HG03442 (cell line): ENCODE measurements around the gene GALE.
"Not testable (repeated sequence)": the region's sequence is repeated elsewhere in the genome, so short reads cannot be mapped to it uniquely, and the experiment has no call there.

Experiments
- ATAC-seq: cut with Tn5 transposase; IDR thresholded peaks from one replicate; pipeline ENCODE4 v1.9.1; 2021; ENCODE audit warnings: mild to moderate bottlenecking, moderate library complexity; ENCODE audit not compliant: unreplicated experiment

Gene GALE

DNA sequence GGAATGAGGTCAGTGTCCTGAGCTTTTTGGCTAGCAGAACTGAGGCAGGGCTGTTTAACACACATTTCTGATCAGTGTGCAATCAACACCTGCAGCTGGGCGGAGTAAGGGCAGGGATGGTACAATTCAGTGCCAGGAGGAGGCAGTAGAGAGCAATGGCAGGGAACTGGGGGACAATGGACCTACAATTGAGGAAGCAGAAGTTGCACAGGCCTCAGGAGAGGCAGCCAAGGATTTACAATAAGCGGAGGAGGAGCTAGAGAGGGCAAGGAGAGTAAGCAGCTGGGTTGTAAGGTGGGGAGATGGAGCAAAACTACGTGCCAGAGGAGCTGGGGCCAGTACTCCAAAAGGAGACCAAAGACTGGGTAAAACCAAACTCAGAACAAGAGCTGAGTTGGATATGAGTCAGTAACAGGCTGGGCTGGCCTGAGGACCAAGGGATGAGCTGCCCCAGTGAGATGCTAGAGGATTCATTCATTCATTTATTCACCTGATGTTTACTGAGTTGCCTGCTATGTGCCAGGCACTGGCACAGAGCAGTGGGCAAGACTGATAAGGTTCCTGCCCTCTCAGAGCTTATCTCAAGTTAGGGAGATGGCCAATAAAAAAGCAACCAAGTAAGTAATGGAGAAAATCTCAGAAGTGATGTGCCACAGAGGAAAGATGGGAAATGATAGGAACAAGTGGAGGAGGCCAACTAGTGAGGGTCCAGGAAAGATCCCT is 10.4 kb upstream of the GALE start:
- ATAC-seq: no peak

DNA sequence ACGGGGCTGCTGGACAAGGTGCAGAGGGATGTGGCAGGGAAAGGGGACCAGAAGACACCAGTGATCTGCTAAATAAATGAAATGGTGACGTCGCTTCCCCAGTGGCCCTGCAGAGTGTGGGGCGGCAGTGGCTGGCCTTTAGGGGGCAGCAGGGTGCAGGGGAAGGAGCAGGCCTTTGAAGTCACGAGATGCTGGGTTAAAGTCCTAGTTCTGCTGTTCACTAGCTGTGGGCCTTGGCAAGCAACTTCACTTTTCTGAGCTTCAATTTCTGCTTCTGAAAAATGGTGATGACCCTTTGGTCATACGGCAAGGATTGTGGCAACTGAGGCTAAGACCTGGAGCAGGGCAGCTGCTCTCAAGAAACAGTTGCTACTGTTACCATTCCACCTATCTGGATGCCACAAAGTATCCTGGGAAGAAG is 9.2 kb upstream of the GALE start:
- ATAC-seq: peak; percentile 63

DNA sequence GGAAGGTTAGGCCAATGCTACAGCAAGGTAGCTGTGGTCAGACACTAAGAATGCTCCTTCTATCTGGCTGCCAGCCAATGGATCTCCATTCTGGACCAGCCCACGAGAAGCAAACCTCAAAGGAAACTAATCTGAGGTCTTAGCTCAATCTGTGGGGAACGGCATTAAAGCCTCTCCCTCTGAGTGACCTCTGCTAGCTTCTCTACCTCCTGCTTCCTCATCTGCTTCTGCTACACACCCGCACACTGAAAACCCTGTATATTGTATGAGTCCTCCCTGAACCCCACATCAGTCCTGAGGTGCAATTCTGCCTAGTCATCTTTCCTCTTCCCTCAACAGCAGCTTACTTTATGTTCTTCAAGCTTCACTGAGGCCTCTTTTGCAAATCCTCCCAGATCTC is 6.9 kb upstream of the GALE start:
- no peak for ATAC-seq

DNA sequence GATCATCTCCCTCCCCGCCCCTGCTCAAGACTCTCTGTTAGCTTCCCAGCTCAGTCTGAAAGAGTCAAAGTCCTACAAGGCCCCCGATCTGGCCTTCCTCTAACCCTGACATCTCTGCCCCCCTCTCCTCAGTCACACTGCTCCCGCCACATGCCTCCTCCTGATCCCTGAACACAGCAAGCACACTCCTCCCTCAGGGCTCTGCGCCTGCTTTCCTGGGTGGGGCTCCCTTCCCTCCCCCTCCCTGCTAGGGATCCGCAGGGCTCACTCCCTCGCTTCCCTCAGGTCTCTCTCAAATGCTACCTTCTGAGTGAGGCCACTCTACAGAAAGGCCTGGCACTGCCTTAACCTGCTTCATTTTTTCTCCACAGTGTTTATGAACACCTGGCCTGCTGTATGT is 5.7 kb upstream of the GALE start:
- ATAC-seq: no peak

DNA sequence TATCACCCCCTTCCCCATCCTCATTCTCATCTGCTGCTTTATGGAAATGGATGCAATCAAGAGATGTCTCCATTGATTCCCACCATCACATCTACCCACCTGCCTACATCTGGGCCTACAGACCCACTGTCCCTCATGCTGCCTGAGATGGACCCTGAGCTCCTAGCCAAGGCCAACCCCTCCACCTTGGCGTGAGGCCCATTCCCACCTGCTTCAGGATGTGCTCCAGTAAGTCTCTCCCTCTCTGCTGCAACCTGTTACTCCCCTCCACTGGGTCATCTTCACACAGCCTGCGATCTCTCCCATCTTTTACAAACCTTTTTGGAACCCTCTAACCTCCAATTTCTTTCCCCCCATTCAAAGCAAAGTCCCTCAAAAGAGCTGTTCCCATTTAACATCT is 4.5 kb upstream of the GALE start:
- ATAC-seq: no peak

DNA sequence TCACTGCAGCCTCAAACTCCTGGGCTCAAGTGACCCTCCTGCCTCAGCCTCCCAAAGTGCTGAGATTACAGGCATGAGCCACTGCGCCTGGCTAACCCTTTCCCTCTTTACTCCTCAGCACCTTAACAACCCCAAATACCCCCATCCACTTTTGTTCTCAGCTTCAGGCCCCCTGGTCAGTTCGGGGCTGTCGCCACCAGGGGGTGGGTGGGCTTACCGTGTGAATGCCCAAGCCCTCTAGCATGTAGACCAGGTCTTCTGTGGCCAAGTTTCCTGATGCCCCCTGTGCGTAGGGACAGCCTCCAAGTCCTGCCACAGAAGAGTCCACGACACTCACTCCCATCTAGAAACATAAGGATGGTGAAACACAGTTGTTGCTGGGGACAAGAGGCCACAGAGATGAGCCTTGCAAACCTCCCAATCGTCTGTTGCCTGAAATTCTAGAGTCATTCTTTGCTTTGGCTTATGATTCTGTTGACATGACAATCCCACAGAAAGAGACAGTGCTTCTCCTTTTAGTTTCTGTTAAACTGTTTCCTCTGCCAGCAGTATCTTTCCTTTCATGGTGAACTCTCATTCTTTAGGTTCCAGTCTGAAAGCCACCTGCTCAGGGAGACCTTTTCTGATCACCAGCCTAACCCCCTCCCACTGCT is 3.8 kb upstream of the GALE start:
- ATAC-seq: no peak

DNA sequence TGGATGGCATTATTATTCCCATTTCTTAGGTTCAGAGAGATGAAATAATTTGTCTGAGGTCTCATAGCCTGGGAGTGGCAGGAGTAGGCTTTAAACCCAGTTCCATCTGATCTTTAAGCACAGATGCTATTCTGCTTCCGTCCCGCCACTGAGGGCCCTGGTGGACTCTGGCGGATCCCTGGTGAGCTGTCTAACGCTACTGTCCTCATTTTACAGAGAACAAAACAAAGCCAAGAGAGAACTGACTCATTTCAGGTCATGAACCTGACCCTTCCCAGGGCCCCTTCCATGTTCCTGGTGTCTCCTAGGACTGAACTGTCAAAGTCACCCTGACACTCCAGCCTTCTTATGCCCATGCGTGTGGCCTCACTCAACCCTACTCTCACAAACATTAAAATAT is 3.1 kb upstream of the GALE start:
- ATAC-seq: no peak

DNA sequence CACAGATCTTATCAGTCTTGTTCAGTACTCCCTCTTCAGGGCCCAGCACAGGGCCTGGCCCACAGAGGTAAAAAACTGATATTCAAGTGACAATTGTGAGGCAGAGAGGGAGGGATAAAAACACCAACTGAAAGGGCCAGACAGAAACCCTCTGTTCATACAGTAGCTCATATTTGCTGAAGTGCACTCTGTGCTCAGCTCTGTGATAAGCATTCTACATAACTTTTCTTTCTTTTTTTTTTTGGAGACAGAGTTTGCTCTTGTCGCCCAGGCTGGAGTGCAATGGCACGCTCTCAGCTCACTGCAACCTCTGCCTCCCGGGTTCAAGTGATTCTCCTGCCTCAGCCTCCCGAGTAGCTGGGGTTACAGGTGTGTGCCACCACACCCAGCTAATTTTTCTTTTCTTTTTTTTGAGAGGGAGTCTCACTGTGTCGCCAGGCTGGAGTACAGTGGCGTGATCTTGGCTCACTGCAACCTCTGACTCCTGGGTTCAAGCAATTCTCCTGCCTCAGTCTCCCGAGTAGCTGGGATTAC is 2.3 kb upstream of the GALE start:
- ATAC-seq: not testable (repeated sequence)

DNA sequence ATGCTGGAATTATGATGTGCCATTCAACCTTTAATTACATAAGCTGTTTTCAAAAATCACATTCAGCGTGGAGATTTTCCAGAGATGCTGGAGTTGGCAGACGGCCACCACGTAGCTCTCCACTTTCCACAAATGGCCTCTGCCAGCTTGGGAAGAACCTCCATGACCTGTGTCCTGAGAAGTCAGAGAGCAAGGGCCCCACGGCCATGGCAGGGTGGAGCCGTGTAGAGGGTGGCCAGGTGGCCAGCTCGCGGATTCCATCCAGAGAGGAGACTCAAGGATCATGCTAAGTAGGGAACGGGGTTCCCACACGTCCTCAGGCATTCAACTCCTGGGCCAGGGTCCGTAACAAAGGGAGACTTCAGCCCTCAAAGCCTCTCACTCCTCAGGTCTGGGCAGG is 1.3 kb upstream of the GALE start:
- ATAC-seq: no peak

DNA sequence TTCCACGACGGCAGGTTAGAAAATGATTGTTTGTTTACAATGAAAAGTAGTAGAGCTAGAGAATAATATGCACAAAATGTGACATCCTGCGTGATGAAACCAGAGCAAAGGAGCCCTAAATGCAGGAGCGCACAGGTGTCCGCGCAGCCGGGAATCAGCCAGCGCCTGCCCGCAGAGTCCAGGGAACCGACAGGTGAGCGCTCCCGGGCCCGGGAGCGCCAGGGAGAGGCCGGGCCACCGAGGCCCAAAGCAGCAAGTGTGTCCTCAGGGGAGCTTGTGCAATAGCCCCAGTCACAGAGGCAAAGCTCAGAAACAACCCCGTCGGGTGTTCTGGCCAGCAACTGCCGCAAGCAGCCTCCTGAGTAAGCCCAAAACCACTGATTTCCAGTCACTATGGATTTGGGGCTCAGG is 789 bp upstream of the GALE start:
- no peak for ATAC-seq

DNA sequence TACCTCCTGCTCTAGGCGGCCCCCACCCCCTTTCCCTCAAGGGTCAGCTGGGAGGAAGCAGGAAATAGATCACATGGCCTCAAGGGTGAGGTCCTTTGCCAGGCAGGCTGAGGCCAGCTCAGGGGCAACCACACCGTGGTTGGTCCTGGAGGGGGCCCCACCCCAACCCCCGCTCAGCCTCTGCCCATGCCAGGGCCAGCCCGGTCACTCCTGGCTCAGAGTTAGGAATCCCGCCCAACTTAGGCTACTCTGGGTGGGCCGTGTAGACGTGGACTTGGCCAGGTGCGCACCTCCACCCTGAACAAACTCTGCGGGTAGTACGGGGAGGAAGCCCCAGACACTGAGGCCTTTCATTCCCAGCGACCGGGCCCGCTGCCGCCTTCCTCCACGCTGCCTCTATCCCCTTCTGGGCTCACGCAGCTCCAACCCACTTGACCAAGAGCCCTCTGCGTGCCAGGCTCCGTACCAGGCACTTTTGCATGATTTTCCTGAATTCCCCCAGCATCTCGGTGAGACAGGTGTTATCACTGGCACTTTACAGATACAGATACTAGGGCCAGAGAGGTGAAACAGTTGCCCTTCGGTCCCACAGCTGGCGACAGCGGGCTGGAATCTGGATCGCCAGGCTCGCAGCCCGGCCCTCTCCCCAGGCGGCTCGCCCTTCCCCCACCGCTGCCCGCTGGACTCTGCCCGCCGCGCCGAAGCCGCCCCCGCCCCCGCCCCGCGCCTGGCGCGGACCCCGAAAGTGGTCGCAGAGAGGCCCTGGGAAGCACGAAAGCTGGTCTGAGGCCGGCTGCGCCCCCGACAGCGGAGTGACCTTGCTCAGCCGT is 769 bp downstream of the GALE start:
- peak; percentile 7 for ATAC-seq

DNA sequence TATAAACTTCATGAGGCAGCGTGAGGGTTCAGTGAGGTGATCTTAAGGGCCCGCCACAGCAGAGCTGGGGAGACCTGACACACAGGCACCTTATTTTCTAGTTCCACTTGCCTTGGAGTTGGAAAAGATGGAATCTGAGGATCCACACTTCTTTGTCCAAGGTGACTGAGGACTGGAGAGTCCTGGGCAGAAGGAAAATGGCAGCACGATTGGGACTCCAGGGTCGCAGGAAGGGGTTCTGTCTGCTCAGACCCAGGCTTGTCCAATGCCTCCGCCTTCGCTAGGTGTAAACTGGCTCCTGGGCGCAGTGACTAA is 1.3 kb downstream of the GALE start:
- no peak for ATAC-seq

DNA sequence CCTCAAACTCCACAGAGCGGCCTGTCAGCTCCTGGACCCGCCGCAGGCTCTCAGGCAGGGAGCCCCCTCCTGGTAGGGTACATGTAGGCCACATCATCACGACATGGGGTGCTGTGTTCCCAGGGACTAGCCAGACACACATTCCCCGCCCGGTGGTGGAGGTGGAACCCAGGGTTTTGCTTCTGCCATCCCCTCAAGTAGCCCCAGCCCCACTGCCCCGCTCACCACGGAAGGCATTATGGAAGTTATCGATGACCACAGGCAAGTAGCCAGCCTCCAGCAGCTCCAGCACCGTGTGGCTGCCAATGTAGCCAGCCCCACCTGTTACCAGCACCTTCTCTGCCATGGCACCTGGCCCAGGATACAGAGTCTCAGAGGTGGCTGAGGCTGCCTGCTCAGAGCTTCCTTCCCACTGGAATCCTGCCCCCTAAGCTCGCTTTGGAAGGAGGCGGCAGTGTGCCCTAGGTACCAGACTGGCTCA is 1.9 kb downstream of the GALE start:
- ATAC-seq: no peak

DNA sequence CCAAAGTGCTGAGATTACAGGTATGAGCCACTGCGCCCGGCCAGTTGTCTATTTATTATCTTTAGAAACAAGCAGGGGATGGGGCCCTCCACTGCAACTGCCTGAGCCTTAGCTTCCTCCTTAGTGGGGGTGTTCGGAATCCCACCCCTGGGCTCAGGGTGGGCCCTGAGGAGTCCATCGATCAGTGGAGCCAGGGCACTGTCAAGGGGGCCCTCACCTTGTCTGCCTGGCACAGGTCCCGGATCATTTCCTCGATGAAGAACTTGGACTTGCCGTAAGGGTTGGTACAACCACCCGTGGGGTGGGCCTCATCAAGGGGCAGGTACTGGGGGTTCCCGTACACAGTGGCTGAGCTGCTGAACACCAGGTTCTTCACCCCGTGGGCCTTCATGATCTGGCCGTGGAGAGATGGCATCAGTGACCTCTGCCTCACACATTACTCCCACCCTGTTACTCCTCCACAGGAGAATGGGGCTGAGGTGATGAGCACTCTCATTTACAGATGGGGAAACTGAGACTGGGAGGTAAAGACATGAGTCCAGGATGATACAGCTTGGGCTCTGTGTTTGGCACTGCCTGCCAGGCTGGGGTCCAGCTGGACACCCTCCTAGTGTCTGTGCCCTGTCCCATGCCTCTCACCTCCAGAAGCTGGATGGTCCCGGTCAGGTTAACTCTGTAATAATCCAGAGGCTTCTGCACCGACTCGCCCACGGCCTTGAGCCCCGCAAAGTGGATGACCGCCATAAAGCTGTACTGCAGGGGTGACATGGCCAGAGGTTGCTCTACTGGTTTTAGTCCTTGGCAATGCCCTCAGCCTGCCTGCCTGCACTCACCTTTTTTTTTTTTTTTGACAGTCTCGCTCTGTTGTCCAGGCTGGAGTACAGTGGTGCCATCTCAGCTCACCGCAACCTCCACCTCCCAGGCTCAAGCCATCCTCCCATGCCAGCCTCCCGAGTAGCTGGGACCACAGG is 2.8 kb downstream of the GALE start:
- no peak for ATAC-seq

DNA sequence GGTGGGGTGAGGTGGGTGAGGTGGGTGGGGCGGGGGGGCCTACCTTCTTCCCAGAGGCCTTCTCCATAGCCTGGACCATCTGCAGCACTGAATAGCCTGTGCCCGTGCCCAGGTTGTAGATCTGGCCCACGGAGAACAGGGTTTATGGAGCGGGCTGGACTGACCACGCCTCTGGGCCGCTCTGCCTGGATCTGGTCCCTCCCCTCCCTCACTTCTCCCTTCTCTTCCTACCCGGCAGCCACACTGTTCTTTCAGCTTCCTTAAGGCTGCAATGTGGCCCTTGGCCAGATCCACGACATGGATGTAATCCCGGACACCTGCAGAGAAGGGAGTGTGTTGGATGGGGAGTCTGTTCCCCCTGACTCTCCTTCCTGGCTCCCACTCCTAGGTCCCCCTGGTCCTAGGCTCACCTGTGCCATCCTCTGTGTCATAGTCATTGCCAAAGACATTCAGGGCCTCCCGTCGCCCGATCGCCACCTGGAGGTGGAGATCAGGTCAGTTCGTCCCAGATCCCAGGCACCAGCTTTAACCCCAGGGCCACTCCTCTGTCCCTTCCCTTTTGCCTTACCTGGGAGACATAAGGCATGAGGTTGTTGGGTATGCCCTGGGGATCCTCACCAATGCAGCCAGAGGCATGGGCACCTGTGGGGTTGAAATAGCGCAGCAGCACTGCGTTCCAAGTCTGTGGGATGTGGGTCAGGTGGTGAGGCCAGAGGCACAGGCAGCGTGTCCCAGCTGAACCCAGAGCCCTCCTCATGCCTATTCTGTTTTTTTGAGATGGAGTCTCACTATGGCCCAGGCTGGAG is 3.9 kb downstream of the GALE start:
- ATAC-seq: no peak

DNA sequence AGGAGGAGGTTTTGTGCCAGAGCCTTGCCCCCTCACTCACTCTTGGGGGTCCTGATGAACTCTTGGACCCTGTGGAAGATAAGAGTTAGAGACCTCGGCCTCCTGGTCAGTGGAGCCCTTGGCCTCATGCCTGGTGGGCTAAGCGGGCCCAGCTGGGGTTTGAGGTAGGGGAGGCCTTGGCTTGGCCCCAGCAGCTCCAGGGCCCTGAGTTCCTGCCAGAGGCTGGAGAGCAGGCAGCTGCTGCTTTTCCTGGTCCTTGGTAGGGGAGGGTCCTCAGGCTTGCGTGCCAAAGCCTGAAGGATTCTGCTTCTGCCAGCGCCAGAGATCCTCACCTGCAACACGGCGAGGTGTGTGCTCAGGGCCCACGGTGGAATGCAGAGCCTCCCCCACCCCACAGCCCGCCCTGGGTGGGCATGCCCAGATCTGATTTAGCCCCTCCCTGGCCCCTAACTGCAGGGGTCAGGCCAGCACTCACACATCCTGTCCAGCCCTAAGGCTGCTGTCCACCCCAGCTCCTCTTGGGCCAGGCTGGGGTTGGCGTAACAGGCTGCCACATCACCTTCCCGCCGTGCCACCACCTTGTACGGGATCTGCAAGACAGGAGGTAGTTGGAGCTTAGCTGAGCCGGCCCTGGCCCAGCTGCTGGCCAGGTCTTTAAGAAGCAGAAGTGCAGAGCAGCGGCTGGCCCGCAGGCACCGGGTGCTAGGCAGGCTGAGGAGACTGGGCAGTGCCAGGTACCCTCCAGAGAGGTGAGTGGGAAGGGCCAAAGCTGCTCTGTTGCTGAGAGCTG is 4.7 kb downstream of the GALE start:
- ATAC-seq: no peak

DNA sequence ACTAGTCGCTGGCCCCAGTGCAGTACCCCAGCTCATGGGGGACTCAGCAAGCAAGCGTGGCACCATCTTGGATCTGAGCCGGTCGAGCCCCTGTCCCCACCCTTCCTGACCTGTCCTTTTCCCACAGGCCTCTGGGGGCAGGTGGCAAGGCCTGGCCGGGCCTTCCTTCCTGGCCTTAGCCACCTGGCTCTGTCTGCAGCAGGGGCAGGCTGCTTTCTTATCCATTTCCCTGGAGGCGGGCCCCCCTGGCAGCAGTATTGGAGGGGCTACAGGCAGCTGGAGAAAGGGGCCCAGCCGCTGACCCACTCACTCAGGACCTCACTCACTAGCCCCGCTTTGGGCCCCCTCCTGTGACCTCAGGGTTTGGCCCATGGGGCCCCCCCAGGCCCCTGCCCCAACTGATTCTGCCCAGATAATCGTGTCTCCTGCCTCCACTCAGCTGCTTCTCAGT is 5.8 kb downstream of the GALE start:
- not testable (repeated sequence) for ATAC-seq

DNA sequence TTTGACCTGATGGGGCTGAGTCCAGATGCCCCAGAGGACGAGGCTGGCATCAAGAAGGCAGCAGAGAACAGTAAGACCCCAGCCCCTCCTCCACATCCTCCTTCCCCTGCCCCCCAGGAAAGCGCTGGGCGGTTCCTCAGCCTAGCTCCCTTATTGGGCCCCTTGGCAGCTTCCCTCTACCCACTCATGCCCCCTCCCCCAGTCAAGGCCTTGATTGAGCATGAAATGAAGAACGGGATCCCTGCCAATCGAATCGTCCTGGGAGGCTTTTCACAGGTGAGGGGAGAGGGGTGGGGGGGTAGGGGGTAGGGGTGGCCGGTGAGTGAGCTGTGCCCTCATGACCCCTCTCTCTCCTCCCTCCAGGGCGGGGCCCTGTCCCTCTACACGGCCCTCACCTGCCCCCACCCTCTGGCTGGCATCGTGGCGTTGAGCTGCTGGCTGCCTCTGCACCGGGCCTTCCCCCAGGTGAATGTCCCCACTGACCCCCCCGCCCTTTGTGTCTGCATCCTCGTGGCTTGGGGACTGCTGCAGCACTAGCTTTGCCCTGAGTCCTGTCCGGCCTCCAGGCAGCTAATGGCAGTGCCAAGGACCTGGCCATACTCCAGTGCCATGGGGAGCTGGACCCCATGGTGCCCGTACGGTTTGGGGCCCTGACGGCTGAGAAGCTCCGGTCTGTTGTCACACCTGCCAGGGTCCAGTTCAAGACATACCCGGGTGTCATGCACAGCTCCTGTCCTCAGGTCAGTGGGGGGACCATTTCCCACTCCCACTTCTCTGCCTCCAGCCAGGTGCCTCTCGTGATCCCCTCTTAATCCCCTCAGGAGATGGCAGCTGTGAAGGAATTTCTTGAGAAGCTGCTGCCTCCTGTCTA is 6.5 kb downstream of the GALE start:
- ATAC-seq: no peak
